GM18873 (cell line): Measurements from ENCODE around the gene GTF3C5.
"Not testable (repeated sequence)": the region's sequence is repeated elsewhere in the genome, so short reads cannot be mapped to it uniquely, and the experiment has no call there.

Source experiments
- ATAC-seq: cut with Tn5 transposase; IDR thresholded peaks from one replicate; pipeline ENCODE4 v1.9.1; 2021; ENCODE audit warnings: mild to moderate bottlenecking, moderate library complexity, moderate number of reproducible peaks; ENCODE audit not compliant: unreplicated experiment, low FRiP score

Gene GTF3C5

DNA sequence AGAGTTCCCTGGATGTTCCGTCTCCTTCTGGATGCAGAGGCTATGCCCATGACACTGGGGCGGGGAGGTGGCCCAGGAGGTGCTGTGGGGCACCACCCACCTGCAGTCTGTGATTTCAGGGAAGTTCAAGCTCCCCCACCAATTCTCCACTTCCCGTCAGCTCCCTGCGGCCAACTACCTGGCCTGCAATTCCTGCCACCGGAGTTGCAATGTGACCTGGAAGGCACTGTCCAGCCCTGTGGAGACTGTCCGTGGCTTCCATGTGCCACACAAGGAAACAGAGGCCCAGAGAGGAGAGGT is 35.7 kb upstream of the GTF3C5 start:
- ATAC-seq = no peak

DNA sequence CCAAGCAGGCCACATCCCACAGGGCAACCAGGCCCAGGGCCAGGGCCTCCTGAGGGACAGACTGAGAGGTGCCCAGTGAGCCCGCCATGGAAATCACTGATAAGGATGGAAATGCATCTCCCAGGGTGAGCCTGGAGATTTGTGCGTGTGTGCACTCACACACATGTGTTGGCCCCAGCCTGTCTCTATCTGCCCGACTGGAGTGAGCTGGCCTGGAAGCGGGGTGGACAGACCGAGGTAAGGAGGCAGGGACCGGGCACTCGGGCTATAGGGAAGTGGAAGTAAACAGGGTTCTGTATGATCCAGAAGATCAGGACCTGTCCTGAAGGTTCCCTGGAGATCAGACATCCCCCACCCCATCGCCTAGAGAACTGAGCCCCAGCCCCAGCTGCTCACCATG is 34.9 kb upstream of the GTF3C5 start:
- ATAC-seq = no peak

DNA sequence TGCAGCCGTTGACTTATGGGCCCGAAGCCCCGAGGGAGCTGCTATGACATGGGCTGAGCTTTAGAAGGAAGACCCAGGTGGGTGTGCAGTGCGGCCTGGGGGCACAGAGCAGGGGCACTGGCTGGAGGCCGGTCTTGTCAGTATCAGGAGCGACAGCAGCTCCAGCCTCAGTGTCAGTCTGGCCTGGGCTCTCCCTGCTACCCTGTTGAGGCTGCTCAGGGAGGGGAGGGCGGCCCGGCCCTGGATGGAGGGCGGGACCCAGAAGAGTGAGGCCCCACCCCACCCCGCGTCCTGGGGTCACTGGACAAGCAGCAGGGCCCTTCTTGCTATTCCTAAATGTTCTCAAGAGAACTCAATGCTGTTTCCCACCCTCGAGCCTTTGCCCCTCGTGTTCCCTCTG is 34.3 kb upstream of the GTF3C5 start:
- ATAC-seq = no peak

DNA sequence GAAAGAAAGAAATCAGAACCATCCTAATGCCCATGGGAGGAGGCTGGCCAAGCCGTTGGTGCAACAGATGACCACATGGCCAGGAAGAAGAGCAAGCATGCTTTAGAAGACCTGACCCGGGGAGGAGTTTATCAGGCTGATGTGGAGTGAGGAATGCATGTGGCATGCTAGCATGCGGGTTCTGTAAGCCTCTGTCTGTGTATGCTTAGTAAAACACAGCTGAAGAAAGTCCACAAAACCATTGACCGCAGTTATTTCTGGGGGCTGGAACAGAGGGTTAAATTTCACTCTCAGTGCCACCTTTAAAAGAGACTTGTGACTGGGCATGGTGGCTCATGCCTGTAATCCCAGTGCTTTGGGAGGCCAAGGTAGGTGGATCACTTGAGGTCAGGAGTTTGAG is 33.2 kb upstream of the GTF3C5 start:
- ATAC-seq = no peak

DNA sequence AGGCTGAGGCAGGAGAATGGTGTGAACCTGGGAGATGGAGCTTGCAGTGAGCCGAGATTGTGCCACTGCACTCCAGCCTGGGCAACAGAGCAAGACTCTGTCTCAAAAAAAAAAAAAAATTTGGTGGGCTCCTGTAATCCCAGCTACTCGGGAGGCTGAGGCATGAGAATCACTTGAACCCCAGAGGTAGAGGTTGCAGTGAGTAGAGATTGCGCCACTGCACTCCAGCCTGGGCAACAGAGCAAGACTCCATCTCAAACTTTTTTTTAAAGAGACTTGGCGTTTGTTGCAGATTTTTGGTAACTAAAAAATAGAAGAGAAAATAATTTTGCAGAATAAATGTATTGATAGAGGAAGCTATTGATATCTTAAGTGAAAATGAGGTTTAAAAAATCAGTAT is 32.6 kb upstream of the GTF3C5 start:
- not testable (repeated sequence) for ATAC-seq

DNA sequence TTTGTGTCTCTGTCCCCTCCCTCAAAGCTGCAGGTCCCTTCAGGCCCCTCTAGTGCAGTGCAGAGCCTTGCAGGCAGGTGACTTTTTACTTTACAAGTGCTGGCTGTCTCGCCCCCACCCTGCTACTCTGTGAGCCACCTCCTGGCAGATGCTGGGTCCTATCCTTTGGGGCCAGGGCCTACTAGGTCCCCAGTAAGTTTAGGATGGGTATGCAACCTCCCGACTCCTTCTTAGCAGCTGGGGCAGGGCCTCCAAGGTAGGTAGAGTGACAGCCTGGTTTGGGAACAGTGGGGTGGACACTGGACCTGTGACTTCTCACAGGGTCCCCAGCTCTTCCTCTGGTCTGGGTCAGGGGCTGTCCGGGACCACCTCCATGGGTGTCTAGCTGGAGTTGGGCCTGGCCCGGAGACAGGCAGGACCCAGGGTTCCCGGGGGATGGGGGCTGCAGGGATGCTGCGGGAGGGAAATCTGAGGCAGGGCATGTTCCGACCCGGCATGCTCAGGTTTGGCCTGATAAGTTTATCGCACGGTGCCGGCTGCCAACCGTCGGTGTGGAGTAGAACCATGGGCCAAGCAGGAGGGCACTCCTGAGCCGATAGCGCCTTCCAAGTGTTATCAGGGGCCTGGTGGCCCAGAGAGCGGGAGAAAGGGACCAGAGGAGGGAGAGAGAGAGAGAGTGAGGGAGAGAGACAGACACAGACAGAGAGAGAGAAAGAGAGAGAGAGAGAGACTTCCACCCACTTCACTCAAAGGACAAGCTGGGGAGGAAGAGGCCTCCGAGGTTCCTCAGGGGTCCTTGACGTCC is 31.8 kb upstream of the GTF3C5 start:
- no peak for ATAC-seq

DNA sequence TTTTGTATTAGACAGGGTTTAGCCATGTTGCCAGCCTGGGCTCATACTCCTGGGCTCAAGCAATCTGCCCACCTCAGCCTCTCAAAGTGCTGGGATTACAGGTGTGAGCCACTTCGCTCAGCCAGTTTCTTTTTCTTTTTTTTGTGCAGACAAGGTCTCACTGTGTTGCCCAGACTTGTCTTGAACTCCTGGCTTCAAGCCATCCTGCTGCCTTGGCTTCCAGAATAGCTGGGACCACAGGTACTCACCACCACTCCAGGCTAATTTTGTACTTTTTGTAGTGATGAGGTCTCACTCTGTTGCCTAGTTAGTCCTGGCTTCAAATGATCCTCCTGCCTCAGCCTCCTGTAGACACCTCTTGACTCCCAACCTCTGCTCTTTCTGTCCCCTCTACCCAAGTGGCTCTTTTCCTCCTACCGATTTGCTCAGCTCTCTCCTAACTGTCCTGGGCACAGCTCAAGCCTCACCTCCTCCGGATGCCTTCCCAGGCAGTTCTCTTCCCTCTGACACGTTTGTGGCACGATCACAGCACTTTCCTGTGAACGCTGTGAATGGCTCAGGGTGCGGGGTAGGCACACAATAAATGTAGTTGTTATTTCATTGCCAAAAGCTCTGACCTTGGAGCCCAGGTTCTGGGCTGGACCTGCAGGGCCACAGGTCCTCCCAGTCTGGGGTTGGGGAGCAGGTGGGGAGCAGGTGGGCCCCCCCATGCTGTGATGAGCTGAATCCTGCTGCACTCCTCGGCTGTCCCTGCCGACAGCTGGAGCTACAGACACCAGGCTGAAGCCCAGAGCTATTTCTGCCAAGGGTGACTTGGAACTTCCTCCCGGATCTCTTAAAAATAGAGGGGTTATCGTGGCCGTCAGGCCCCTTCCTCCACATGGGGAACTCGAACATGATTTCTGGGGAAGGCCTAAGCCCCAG is 28.4 kb upstream of the GTF3C5 start:
- no peak for ATAC-seq

DNA sequence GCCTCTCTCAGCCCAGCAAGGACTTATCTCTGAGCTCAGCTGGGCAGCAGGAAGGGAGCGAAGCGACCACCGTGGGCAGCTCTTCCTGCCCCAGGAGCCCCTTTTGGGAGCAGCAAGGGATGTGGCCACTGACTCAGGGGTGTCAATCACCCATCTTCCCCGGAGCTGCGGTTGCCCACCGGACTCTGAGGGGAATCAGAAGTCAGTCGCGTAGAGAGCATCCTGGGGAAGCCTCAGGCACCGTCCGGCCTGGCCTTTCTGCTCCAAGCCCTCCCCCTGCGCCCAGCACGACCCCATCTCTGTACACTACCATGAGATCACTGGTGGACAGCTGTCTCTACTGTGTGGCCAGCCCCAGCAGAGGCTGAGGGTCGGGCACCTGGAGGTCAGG is 27.7 kb upstream of the GTF3C5 start:
- ATAC-seq = no peak

DNA sequence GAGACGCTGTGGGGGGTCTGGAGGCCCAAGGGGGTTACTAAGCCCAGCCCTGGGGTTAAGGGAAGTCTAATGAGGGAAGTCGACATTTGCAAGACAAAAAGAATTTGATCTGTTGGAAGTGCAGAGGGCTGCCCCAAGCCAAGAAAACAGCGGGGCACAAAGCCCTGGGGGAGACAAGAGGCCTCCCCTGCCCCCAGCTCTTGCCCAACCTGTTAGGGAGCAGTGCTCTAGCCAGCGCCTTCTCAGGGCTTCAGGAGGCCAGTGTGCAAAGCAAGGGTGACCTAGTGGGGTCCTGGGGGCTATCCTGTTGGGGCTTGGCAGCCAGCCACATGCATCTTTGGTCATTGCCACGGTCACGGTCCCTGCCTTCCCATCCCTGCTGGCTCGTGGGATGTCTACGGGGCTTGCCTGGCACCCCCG is 27.1 kb upstream of the GTF3C5 start:
- no peak for ATAC-seq

DNA sequence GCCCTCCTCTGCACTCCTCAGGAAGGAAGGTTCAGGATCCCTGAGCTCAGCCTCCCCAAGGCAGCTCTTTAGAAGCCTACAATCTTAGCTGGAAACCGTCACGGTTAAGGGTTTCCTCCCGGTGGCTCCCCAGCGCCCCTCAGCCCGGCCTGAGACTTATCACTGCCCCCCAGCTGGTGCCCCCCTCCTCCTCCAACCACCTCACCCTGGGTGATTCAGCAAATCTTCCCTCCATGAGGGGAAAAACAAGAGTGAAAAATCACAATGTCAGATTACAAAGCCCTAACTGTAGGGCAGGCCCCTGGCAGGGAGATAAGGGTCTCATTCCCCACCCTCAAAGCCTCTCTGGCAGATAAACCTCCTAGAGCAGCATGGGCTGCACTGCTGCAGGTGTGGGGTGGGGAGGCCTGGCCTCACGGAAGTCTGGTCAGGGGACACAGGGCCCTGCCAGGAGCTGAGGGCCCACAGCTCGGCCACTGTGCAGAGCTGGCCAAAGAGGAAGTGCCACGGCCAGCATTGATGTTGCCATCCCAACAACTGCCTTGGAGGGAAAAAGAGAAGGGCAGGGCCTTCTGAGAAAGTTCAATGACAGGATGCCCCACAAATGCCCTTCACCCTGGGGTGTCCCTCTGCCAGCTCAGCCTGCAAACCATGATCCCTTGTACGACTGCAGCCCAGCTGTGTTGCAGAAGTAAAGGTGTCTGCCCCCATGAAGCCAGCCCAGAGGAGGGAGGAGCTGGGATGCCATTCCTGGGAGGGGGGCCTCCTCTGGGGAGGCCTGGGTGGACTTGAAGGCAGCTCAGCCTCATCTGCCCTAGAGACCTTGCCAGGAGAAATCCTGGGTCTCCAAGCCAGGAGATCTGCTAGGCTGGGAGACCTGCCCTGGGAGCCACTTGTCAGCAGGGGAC is 26.5 kb upstream of the GTF3C5 start:
- ATAC-seq = no peak

DNA sequence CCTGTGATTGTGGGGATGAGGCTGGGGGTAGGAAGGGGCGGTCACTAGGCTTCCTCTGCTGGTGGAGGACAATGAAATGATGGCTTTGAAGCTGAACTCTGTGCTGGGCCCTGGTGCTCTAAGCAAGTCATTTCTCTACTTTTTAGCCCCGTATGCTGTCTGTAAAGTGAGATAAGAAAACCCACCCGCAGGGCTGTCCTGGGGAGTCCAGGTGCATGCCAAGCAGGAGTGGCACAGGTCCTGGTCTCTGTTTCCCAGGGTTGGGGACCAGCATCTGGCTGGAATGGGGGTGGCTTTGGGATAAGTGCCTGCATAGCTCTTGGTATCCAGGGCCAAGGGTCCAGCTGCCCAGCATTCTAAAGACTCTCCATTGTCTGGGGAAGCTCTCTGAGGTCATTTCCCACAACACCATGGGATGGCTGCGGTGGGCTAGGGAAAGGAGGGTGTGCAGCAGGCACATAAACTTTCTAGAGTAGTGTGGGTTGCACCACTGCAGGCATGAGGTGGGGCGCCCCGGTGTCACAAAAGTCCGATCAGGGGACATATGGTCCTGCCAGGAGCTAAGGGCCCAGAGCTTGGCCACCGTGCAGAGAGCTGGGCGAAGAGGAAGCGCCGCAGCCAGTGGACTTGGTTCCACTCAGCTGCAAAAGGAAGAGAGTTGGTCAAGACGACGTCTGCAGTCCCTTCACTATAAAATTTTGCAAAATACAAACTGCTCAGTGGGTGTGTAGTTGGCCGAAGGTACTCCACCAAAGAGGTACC is 25.6 kb upstream of the GTF3C5 start:
- ATAC-seq = no peak

DNA sequence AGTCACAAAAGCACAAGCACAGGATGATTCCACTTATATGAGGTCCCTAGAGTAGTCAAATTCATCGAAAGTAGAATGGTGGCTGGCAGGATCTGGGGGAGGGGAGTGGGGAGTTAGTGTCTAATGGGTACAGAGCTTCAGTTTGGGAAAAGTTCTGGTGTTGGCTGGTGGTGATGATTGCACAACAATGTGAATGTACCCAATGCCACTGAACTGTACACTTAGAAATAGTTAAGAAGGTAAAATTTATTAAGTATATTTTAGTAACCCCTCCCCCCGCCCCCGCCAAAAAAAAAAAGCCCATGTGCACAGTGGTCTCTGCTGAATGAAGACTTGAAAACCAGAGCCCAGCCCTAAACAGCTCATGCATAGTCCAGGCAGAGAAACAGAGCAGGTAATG is 24.8 kb upstream of the GTF3C5 start:
- no peak for ATAC-seq

DNA sequence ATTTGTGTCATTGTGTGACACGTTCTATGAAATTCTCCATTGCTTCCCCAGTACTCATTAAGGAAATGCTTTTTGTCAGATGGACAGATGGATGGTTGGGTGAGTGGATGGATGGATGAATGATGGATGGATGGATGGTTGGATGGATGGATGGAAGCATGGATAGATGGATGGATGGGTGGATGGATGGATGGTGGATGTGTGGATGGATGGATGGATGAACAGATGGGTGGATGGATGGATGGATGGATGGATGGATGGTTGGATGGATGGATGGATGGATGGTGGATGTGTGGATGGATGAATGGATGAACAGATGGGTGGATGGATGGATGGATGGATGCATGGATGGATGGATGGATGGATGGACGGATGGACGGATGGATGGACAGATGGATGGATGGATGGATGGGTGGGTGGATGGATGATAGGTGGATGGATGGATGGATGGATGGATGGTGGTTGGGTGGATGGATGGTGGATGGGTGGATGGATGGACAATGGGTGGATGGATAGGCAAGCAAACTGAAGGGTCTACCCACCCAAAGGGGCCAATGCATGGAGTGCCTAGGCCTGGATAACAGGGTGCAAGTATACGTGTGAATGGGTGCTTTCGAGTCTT is 24.0 kb upstream of the GTF3C5 start:
- no peak for ATAC-seq

DNA sequence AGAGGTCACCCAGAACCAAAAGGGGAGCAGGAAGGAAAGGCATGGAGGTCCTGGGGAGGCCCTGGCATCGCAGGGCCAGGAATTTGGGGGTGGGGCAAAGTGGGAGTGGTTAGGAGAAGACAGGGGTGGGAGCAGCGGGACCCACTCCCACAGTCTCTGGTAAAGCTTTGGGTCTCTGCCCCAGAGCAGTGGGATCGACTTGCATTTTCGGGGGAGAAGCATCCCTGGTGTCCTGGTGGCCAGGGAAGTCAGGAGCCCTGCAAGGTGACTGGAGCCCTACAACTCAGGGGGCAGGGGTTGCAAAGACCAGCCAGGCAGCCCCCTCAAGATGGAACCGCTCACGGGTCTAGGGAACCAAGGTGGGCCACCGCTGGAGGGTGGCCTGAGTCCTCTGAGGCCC is 22.4 kb upstream of the GTF3C5 start:
- ATAC-seq = no peak

DNA sequence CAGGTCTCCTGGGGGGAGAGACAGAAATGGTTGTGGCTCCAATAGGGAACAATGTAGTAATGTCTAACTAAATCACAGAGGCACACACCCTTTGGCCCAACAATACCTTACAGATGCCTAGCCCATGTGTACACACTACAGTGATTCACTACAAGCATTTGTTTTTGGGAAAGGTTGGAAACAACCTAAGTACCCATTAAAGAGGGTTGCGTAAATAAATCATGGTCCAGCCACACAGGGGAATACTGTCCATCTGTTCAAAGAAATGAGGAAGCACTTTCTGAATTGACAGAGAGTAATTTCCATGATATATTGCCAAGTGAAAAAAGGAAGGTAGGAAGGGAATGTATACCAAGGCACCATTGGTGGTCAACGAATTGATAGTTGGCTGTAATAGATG is 22.0 kb upstream of the GTF3C5 start:
- no peak for ATAC-seq

DNA sequence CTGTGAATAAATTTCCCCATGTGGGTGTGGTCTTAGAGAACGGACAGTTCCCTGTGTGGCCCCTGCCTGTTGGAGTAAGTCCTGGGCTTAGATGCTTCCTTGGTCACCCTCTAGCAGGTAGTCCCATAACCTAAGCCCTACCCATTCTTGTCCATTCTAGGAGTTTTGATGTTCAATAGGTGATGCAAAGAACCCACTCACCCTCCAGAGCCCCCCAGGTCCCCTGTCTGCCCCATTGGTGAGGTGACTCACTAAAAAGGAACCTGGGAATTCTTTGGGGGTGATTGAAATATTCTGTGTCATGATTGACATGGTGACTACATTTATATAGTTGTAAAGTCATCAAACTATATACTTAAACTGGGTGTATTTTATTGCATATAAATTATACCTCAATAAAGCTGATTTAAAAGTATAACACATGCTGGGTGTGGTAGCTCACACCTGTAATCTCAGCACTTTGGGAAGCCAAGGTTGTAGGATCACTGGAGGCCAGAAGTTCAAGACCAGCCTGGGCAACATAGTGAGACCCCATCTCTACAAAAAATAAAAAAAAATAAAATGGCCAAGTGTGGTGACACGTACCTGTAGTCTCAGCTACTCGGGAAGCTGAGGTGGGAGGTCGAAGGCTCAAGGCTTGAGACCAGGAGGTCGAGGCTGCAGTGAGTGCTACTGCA is 20.8 kb upstream of the GTF3C5 start:
- no peak for ATAC-seq

DNA sequence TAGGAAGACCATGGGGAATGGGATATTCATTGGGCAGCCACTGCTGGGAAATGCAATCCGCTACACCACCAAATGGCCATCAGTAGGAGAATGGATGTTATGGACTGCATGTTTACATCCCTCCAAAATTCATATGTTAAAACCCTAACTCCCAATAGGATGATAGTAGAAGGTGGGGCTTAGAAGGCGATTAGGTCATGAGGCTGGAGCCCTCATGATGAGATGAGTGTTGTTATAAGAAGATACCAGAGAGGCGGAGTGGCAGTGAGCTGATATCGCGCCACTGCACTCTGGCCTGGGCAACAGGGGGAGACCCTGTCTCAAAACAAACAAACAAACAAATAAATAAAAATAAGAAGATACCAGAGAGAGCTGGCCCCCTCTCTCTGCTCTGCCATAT is 16.1 kb upstream of the GTF3C5 start:
- no peak for ATAC-seq

DNA sequence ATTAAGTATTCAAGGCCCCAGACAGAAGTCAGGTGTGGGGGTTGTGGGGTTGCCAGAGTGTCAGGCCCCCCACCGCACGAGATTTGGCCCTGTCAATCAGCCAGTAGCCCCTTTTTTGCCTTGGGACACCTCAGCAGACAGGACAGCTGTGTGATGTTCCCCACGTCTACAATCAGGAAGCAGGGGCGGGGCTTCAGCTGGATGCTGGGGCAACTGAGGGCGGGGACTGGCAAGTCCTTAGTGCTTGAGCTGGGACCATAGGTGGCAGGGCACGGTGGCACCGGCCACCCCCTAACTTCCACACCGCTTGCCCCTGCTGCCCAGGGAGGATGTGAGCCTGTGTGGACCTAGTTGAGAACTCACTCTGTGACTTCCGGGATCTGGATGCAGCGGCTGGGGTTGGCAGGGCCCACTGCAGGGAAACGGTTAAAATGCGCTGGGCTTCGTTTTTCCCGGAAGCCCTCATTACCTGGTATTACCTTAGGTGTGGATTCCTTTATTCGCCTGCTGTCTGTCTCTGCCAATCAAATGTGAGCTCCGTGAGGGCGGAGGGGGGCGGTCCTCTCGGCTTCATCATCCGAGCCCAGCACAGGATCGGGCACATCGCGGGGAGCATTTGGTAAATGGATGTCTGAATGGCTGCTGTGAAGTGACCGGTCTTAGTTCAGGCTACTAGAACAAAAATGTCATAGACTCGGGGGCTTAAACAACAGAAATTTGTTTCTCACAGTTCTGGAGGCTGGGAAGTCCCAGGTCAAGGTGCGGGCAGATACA is 7.5 kb upstream of the GTF3C5 start:
- no peak for ATAC-seq
